Lower leg skin (tissue), 3 donors: ENCODE measurements around the gene MSH3.

ENCODE experiments used
- CTCF ChIP-seq, 3 donors: fragments of 450-650 bp; IDR thresholded peaks; one replicate each; pipeline ENCODE4 v1.5.1; 2016; ENCODE audit warnings: antibody characterized with exemption in 3 of 3, mild to moderate bottlenecking in 3 of 3, moderate library complexity in 2 of 3
- POLR2A ChIP-seq, 2 donors: fragments of 450-650 bp; IDR thresholded peaks; one replicate each; pipeline ENCODE4 v1.6.1; 2016 to 2017; ENCODE audit warnings: antibody characterized with exemption in 2 of 2, mild to moderate bottlenecking in 1 of 2, moderate library complexity in 1 of 2

GRCh38 chr5:80625230-80625629 lies 29.2 kb upstream of the MSH3 start:
- TF ChIP-seq CTCF (IDR thresholded peaks at IDR 0.05) = no peak
- no peak for TF ChIP-seq POLR2A (IDR thresholded peaks at IDR 0.05)
